ENCODE results near the gene TXNL1. TPM values are rescaled to one million over a fixed set of nuclear protein-coding genes. Genes with fewer than 3 reads are reported as not detected.

Gene TXNL1
- total RNA-seq, 1 experiment from 2014 or later, result 72.8 TPM

- no peak overlapping the region for H3K4me3 Mint-ChIP-seq
- no peaks in the 10 kb centered on the region for H3K27me3 Mint-ChIP-seq (ENCODE audit: low read depth)
- ChIA-PET CTCF (no interaction called here), POLR2A (no interaction called here)
- no peaks in the 10 kb centered on the region; the same call in 1 of the 2 replicates for H3K9me3 Mint-ChIP-seq
- peaks cover 18% of the 10 kb centered on the region for H3K4me1 Mint-ChIP-seq
- no peak overlapping the region for H3K27ac Mint-ChIP-seq
- no peak for DNase-seq (ENCODE audit: low spot score)
- no peak for ATAC-seq
- TF ChIP-seq NR2C2 (CRISPR knock-in tag; IDR thresholded peaks at IDR 0.05) (no peak), FOXP4 (CRISPR knock-in tag; IDR thresholded peaks at IDR 0.05) (no peak), HMGXB4 (CRISPR knock-in tag; IDR thresholded peaks at IDR 0.05) (no peak), ESRRA (CRISPR knock-in tag; IDR thresholded peaks at IDR 0.05; ENCODE audit: borderline replicate concordance) (no peak), NR1H2 (CRISPR knock-in tag; IDR thresholded peaks at IDR 0.05) (no peak), ZMAT4 (CRISPR knock-in tag; IDR thresholded peaks at IDR 0.05) (no peak), ZBTB21 (CRISPR knock-in tag; IDR thresholded peaks at IDR 0.05; ENCODE audit: borderline replicate concordance) (no peak)
- no peaks in the 10 kb centered on the region for H3K36me3 Mint-ChIP-seq
These were observed 58.9 kb downstream of the TXNL1 start for GRCh38 chr18:56579451-56579850.

GRCh38 chr18:56576826-56577573 lies 61.4 kb downstream of the TXNL1 start:
- ATAC-seq, result peak; percentile 74
- Mint-ChIP-seq H3K9me3 (peaks cover 7% of the 10 kb centered on the region; the same call in 1 of the 2 replicates), H3K4me1 (peaks cover 18% of the 10 kb centered on the region), H3K27ac (peak overlapping the region; percentile 69; the same call in 1 of the 2 replicates), H3K36me3 (no peaks in the 10 kb centered on the region), H3K4me3 (peak overlapping the region; percentile 42; the same call in 1 of the 2 replicates), H3K27me3 (ENCODE audit: low read depth) (0 out of 2 replicates have a peak, but pooled peaks cover 2% of the 10 kb centered on the region)
- ChIA-PET POLR2A (interaction anchor here (0.7 kb wide), 1 partner anchor 1248 kb away, joined by 5 read pairs; no protein-coding TSS in a partner anchor), CTCF (interaction anchor here (0.5 to 1.8 kb wide), 7 partner anchors 11 to 1192 kb away, joined by 3 to 6 read pairs (median 4); no protein-coding TSS in a partner anchor)
- TF ChIP-seq NFYB (CRISPR knock-in tag; conservative IDR thresholded peaks at IDR 0.05; ENCODE audit: low read depth) (no peak), NFE2L1 (CRISPR knock-in tag; IDR thresholded peaks at IDR 0.05) (no peak), ZNF317 (CRISPR knock-in tag; IDR thresholded peaks at IDR 0.05; ENCODE audit: borderline replicate concordance, low read depth) (no peak), MLX (CRISPR knock-in tag; IDR thresholded peaks at IDR 0.05) (no peak), ATF2 (CRISPR knock-in tag; IDR thresholded peaks at IDR 0.05; ENCODE audit: borderline replicate concordance, low read depth) (no peak), NR1H2 (CRISPR knock-in tag; IDR thresholded peaks at IDR 0.05) (no peak), HMGA2 (CRISPR knock-in tag; IDR thresholded peaks at IDR 0.05) (peak; percentile 90)
- no peak for DNase-seq (ENCODE audit: low spot score)

All from WTC11 (cell line).